ENCODE data around the gene EDN1.

EDN1 gene

GRCh38 chr6:12344961-12345693 is 55.0 kb downstream of the EDN1 start:
- DNase-seq (ENCODE audit: low read depth, low spot score) = no peak

- DNase-seq (ENCODE audit: low read depth, low spot score) = no peak
Measured at GRCh38 chr6:12345694-12346058, 55.5 kb downstream of the EDN1 start.

Data from ELF-1 (cell line).